ENCODE results near the gene SAMD10. TPM values are rescaled to one million over a fixed set of nuclear protein-coding genes. Genes with fewer than 3 reads are reported as not detected.
A peak's percentile ranks its signal among the peaks of the same experiment; 100 is the strongest.

The SAMD10 gene
- total RNA-seq, result 1 to 10 TPM; 1.4 to 2.8 TPM
- 1 to 10 TPM in 1 of 2 donors, under 1 TPM in 1; 0.74 to 3.4 TPM for polyA plus RNA-seq

DNA sequence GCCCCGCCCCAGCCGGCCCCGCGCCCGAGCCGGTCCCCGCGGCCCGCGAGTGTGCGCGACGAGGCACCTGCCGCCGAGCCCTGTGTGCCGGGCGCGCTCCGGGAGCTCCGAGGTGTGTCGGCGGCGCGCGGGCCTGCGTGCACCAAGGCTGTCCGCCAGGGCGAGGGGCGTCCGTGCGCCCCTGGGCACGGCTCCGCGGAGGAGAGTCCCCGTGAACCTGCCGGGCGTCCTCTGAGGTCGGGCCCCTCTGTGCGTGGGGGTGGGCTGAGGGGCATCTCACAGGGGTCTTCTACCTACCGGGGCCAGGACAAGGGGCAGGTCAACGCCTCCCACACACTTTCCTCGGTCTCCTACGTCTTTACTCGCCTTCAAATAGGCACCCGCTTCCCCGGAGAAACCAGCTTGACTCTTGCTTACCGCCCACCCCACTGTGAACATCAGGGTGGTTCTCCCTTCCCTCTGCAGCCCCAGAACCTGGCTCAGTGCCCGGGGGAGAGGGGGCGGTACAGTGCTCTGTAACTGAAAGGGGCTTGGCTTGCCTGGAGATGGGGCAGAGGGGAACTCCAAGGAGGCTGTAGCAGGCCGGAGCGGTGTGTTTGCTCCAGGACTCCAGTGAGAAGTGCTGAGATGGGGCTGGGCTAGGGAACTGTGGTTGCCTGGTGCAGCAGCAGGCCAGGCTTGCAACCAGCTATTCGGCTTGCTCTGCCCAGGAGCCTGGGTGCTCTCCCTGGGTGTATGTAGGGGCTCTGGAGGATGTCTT is at the start of gene SAMD10:
Gene SAMD10, minus strand, starts transcription at position 86 of the 760 bp plus-strand sequence. CDS start 175 bp downstream, outside the sequence.
- no peaks in the 10 kb centered on the region for H3K27me3 ChIP-seq (ENCODE audit: control insufficient read depth in 4 of 4, insufficient read depth in 4 of 4, low read length in 3 of 4)
- DNase-seq (ENCODE audit: low spot score), result peak; percentile 76
- TF ChIP-seq RXRA (IDR thresholded peaks at IDR 0.05), result no peak
- TF ChIP-seq, protein P1, sequence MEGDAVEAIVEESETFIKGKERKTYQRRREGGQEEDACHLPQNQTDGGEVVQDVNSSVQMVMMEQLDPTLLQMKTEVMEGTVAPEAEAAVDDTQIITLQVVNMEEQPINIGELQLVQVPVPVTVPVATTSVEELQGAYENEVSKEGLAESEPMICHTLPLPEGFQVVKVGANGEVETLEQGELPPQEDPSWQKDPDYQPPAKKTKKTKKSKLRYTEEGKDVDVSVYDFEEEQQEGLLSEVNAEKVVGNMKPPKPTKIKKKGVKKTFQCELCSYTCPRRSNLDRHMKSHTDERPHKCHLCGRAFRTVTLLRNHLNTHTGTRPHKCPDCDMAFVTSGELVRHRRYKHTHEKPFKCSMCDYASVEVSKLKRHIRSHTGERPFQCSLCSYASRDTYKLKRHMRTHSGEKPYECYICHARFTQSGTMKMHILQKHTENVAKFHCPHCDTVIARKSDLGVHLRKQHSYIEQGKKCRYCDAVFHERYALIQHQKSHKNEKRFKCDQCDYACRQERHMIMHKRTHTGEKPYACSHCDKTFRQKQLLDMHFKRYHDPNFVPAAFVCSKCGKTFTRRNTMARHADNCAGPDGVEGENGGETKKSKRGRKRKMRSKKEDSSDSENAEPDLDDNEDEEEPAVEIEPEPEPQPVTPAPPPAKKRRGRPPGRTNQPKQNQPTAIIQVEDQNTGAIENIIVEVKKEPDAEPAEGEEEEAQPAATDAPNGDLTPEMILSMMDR (IDR thresholded peaks at IDR 0.05; ENCODE audit: low read depth, low read length, missing input control), result peak; percentile 15

GRCh38 chr20:64027981-64028685 is 48.7 kb upstream of the SAMD10 start:
- Histone ChIP-seq H3K27ac (ENCODE audit: low read depth in 1 of 2, low read length in 2 of 2) (no peak overlapping the region), H3K27me3 (ENCODE audit: control insufficient read depth in 4 of 4, insufficient read depth in 4 of 4, low read length in 3 of 4) (no peaks in the 10 kb centered on the region), H3K4me1 (ENCODE audit: control insufficient read depth in 4 of 4, insufficient read depth in 4 of 4, low read length in 3 of 4) (peaks cover 11 to 27% (median 23%) of the 10 kb centered on the region in 4 donors), H3K9me3 (ENCODE audit: control insufficient read depth in 4 of 4, low read length in 3 of 4) (no peaks in the 10 kb centered on the region), H3K4me3 (ENCODE audit: low read depth in 1 of 3, low read length in 3 of 3) (no peak overlapping the region), H3K36me3 (ENCODE audit: control insufficient read depth in 4 of 4, insufficient read depth in 3 of 4, low read depth in 1 of 4, low read length in 3 of 4) (peaks cover 18 to 69% (median 31%) of the 10 kb centered on the region in 4 donors), H3K9ac (ENCODE audit: low read depth in 1 of 2, low read length in 2 of 2) (no peak overlapping the region)
- 94% methylated on average over 24 of the region's 24 CpGs for WGBS
- TF ChIP-seq JUND (IDR thresholded peaks at IDR 0.05) (no peak), HNF4A (conservative IDR thresholded peaks at IDR 0.05) (no peak), HNF4G (IDR thresholded peaks at IDR 0.05) (no peak)
- DNase-seq (ENCODE audit: low spot score), result no peak

More for the DNA sequence above, at the start of gene SAMD10:
- H3K27ac ChIP-seq (ENCODE audit: low read depth in 1 of 2, low read length in 2 of 2), result peak within 1 kb of the TSS; percentile 60 to 79
- peaks cover 2 to 9% (median 5%) of the 10 kb centered on the region in 4 donors for H3K36me3 ChIP-seq (ENCODE audit: control insufficient read depth in 4 of 4, insufficient read depth in 3 of 4, low read depth in 1 of 4, low read length in 3 of 4)
- H3K4me3 ChIP-seq (ENCODE audit: low read depth in 1 of 3, low read length in 3 of 3), result peak within 1 kb of the TSS; percentile 30 to 96 (median 66)
- H3K4me1 ChIP-seq (ENCODE audit: control insufficient read depth in 4 of 4, insufficient read depth in 4 of 4, low read length in 3 of 4), result peaks cover 12 to 48% (median 29%) of the 10 kb centered on the region in 4 donors
- H3K9ac ChIP-seq (ENCODE audit: low read depth in 1 of 2, low read length in 2 of 2), result peak within 1 kb of the TSS in 1 of 2 donors; percentile 36
- 6% methylated on average over 52 of the region's 52 CpGs for WGBS
- no peaks in the 10 kb centered on the region for H3K9me3 ChIP-seq (ENCODE audit: control insufficient read depth in 4 of 4, low read length in 3 of 4)

GRCh38 chr20:64025826-64026412 is 46.5 kb upstream of the SAMD10 start:
- H3K4me3 ChIP-seq (ENCODE audit: low read depth in 1 of 3, low read length in 3 of 3), result no peak overlapping the region
- no peaks in the 10 kb centered on the region for H3K27me3 ChIP-seq (ENCODE audit: control insufficient read depth in 4 of 4, insufficient read depth in 4 of 4, low read length in 3 of 4)
- WGBS, result 94% methylated on average over 29 of the region's 29 CpGs
- H3K36me3 ChIP-seq (ENCODE audit: control insufficient read depth in 4 of 4, insufficient read depth in 3 of 4, low read depth in 1 of 4, low read length in 3 of 4), result peaks cover 13 to 60% (median 28%) of the 10 kb centered on the region in 4 donors
- no peak overlapping the region for H3K9ac ChIP-seq (ENCODE audit: low read depth in 1 of 2, low read length in 2 of 2)
- TF ChIP-seq, protein P2, sequence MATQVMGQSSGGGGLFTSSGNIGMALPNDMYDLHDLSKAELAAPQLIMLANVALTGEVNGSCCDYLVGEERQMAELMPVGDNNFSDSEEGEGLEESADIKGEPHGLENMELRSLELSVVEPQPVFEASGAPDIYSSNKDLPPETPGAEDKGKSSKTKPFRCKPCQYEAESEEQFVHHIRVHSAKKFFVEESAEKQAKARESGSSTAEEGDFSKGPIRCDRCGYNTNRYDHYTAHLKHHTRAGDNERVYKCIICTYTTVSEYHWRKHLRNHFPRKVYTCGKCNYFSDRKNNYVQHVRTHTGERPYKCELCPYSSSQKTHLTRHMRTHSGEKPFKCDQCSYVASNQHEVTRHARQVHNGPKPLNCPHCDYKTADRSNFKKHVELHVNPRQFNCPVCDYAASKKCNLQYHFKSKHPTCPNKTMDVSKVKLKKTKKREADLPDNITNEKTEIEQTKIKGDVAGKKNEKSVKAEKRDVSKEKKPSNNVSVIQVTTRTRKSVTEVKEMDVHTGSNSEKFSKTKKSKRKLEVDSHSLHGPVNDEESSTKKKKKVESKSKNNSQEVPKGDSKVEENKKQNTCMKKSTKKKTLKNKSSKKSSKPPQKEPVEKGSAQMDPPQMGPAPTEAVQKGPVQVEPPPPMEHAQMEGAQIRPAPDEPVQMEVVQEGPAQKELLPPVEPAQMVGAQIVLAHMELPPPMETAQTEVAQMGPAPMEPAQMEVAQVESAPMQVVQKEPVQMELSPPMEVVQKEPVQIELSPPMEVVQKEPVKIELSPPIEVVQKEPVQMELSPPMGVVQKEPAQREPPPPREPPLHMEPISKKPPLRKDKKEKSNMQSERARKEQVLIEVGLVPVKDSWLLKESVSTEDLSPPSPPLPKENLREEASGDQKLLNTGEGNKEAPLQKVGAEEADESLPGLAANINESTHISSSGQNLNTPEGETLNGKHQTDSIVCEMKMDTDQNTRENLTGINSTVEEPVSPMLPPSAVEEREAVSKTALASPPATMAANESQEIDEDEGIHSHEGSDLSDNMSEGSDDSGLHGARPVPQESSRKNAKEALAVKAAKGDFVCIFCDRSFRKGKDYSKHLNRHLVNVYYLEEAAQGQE (IDR thresholded peaks at IDR 0.05), result no peak
- no peak overlapping the region for H3K27ac ChIP-seq (ENCODE audit: low read depth in 1 of 2, low read length in 2 of 2)
- DNase-seq (ENCODE audit: low spot score), result no peak
- no peaks in the 10 kb centered on the region for H3K9me3 ChIP-seq (ENCODE audit: control insufficient read depth in 4 of 4, low read length in 3 of 4)
- peaks cover 15 to 34% (median 27%) of the 10 kb centered on the region in 4 donors for H3K4me1 ChIP-seq (ENCODE audit: control insufficient read depth in 4 of 4, insufficient read depth in 4 of 4, low read length in 3 of 4)
